ENCODE measurements around the gene CLEC16A. TPM values are rescaled to one million over a fixed set of nuclear protein-coding genes. Genes with fewer than 3 reads are reported as not detected.

CLEC16A gene
- total RNA-seq, 4 donors from 2014 or later = 24.5 to 33.0 (median 29.3) TPM

DNA sequence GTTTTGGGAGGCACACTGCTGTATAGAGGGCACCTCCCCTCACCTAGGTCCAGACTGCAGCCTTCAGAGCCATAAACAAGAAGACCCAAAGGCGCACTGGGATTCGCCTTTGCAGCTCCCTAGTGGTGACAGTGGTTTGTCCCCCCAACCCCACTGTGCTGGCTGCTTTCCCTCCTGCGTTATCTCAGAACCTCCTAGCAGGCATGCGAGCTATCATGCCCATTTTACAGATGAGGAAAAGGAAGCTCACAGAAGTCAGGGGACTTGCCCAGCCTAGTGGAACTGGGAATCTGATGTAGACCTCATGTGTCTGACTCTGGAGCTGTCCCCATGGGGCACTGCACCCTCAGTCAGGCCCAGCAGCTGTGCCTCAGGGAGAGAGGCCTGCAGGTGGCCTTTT is 115.2 kb downstream of the CLEC16A start:
- Histone ChIP-seq H3K4me1 (peaks cover 0 to 3% of the 10 kb centered on the region in 2 donors), H3K27me3 (no peaks in the 10 kb centered on the region), H3K36me3 (peaks cover 0 to 14% of the 10 kb centered on the region in 2 donors), H3K4me3 (no peak overlapping the region), H3K27ac (no peak overlapping the region), H3K9me3 (no peaks in the 10 kb centered on the region)
- in situ Hi-C loops (cut with MboI; ENCODE audit: low sequenced_read_pairs in 4 of 4) (no loop called here), intact Hi-C loops (cut with DNase I; ENCODE audit: low total_unique reads) (no loop called here)
- DNase-seq (no peak), ATAC-seq (no peak)
- TF ChIP-seq, protein P1, sequence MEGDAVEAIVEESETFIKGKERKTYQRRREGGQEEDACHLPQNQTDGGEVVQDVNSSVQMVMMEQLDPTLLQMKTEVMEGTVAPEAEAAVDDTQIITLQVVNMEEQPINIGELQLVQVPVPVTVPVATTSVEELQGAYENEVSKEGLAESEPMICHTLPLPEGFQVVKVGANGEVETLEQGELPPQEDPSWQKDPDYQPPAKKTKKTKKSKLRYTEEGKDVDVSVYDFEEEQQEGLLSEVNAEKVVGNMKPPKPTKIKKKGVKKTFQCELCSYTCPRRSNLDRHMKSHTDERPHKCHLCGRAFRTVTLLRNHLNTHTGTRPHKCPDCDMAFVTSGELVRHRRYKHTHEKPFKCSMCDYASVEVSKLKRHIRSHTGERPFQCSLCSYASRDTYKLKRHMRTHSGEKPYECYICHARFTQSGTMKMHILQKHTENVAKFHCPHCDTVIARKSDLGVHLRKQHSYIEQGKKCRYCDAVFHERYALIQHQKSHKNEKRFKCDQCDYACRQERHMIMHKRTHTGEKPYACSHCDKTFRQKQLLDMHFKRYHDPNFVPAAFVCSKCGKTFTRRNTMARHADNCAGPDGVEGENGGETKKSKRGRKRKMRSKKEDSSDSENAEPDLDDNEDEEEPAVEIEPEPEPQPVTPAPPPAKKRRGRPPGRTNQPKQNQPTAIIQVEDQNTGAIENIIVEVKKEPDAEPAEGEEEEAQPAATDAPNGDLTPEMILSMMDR (IDR thresholded peaks at IDR 0.05 in 4 of 5, conservative IDR thresholded peaks at IDR 0.05 in 1 of 5) = no peak
- TF ChIP-seq POLR2A (IDR thresholded peaks at IDR 0.05) = no peak

DNA sequence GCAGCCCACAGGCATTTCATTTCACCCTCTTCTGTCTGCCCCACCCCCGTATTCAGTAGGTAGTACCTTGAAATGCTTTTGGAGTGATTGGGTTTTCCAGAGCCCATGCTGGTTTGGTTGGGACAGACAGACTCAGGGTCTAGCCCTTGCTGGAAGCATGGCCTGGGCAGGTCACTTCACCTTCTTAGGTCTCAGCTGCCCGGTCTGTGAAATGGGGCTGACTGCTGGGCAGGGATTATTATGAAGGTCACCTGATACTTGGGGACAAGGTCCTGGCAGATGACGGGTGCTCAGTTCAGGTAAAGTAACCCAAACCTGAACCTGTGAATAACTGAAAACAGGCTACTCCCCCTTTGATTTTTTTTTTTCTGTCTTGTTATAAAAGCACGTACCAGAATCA is 116.0 kb downstream of the CLEC16A start:
- no peaks in the 10 kb centered on the region for H3K9me3 ChIP-seq
- TF ChIP-seq, protein P1 (IDR thresholded peaks at IDR 0.05 in 4 of 5, conservative IDR thresholded peaks at IDR 0.05 in 1 of 5) = no peak
- TF ChIP-seq POLR2A (IDR thresholded peaks at IDR 0.05) = no peak
- H3K27me3 ChIP-seq = no peaks in the 10 kb centered on the region
- H3K36me3 ChIP-seq = peaks cover 0 to 18% of the 10 kb centered on the region in 2 donors
- intact Hi-C loops (cut with DNase I; ENCODE audit: low total_unique reads) (no loop called here), in situ Hi-C loops (cut with MboI; ENCODE audit: low sequenced_read_pairs in 4 of 4) (no loop called here)
- no peak overlapping the region for H3K27ac ChIP-seq
- H3K4me1 ChIP-seq = peaks cover 0 to 7% of the 10 kb centered on the region in 2 donors
- ATAC-seq (no peak), DNase-seq (peak in 1 of 2 donors; percentile 4)
- H3K4me3 ChIP-seq = no peak overlapping the region

DNA sequence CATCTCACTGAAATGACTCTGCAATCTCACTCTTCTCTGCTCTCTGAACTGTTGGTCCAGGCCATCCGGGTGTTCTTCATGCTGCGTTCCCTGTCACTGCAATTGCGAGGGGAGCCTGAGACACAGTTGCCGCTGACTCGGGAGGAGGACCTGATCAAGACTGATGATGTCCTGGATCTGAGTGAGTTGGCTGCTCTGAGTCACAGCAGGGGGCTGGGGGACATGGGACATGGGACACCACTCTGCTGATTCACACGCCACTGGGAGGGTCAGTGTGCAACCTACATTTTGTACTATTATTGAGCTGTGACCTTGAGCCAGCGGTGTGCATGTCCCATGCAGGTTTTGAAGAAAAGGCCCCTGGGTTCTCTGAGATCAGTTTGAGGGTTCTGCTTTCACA is 116.5 kb downstream of the CLEC16A start:
- peak in 1 of 2 donors; percentile 4 for DNase-seq
- intact Hi-C loops (cut with DNase I; ENCODE audit: low total_unique reads) (no loop called here), in situ Hi-C loops (cut with MboI; ENCODE audit: low sequenced_read_pairs in 4 of 4) (no loop called here)
- no peaks in the 10 kb centered on the region for H3K27me3 ChIP-seq
- TF ChIP-seq, protein P1 (IDR thresholded peaks at IDR 0.05 in 4 of 5, conservative IDR thresholded peaks at IDR 0.05 in 1 of 5) = no peak
- TF ChIP-seq POLR2A (IDR thresholded peaks at IDR 0.05) = no peak
- peaks cover 0 to 7% of the 10 kb centered on the region in 2 donors for H3K4me1 ChIP-seq
- H3K36me3 ChIP-seq = peaks cover 0 to 23% of the 10 kb centered on the region in 2 donors
- H3K4me3 ChIP-seq = no peak overlapping the region
- no peak for ATAC-seq
- H3K9me3 ChIP-seq = no peaks in the 10 kb centered on the region
- no peak overlapping the region for H3K27ac ChIP-seq

DNA sequence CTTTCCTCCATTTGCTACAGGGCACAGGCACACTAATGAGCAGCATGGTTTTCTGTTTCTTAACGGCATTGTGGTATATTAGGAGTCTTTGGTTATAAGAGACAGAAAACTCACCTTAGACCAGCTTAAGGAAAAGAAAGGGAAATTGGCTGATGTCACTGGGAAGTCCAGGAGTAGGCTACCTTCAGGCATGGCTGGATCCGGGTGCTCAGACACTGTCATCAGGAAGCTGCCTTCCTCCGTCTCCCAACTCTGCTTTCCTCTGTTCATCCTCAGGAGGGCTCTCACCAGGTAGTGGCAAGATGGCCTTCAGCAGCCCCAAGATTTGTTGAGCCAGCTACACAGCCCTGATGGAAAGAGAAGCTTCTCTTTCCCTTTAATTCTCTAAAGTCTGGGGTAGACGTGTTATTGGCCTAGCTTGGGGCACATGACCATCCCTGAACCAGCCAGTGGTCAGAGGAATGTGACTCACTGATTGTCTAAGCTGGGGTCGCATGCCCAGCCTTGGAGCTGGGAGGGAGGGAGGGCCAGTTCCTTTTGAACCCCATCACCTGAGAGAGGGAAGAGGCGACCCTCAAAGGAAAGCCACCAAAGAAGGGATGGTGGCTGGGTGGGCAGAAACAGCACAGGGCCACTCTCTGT is 117.4 kb downstream of the CLEC16A start:
- ATAC-seq (no peak), DNase-seq (peak in 1 of 2 donors; percentile 5)
- Histone ChIP-seq H3K36me3 (peaks cover 0 to 23% of the 10 kb centered on the region in 2 donors), H3K4me1 (peaks cover 0 to 7% of the 10 kb centered on the region in 2 donors), H3K9me3 (no peaks in the 10 kb centered on the region), H3K27ac (no peak overlapping the region), H3K27me3 (no peaks in the 10 kb centered on the region), H3K4me3 (no peak overlapping the region)
- intact Hi-C loops (cut with DNase I; ENCODE audit: low total_unique reads) = no loop called here
- in situ Hi-C loops (cut with MboI; ENCODE audit: low sequenced_read_pairs in 4 of 4) = no loop called here
- TF ChIP-seq, protein P1 (IDR thresholded peaks at IDR 0.05 in 4 of 5, conservative IDR thresholded peaks at IDR 0.05 in 1 of 5) = no peak
- no peak for TF ChIP-seq POLR2A (IDR thresholded peaks at IDR 0.05)
